ENCODE measurements around the gene PDK4.

DNA sequence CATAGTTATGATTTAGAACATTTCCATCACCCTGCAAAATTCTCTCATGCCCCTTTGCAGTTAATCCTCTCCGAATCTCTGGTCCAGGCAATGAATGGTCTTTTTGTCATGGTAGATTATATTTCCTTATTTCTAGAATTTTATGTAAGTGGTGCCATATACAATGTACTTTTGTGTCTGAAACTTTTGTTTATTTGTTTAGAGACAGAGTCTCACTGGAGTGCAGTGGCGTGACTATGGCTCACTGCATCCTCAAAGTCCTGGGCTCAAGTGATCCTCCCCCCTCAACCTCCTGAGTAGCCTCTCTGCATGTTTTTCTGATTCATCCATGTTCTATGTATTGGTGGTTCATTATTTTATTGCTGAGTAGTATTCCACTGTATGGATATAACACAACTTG lies 23.2 kb upstream of the PDK4 start:
- no peak for TF ChIP-seq FOXP2 (optimal IDR thresholded peaks at IDR 0.05; ENCODE audit: borderline replicate concordance, extremely low read depth, extremely low read length, insufficient read depth)
- no peak for TF ChIP-seq POLR2AphosphoS5 (IDR thresholded peaks at IDR 0.05; ENCODE audit: low read depth, low read length)
- TF ChIP-seq, protein P1, sequence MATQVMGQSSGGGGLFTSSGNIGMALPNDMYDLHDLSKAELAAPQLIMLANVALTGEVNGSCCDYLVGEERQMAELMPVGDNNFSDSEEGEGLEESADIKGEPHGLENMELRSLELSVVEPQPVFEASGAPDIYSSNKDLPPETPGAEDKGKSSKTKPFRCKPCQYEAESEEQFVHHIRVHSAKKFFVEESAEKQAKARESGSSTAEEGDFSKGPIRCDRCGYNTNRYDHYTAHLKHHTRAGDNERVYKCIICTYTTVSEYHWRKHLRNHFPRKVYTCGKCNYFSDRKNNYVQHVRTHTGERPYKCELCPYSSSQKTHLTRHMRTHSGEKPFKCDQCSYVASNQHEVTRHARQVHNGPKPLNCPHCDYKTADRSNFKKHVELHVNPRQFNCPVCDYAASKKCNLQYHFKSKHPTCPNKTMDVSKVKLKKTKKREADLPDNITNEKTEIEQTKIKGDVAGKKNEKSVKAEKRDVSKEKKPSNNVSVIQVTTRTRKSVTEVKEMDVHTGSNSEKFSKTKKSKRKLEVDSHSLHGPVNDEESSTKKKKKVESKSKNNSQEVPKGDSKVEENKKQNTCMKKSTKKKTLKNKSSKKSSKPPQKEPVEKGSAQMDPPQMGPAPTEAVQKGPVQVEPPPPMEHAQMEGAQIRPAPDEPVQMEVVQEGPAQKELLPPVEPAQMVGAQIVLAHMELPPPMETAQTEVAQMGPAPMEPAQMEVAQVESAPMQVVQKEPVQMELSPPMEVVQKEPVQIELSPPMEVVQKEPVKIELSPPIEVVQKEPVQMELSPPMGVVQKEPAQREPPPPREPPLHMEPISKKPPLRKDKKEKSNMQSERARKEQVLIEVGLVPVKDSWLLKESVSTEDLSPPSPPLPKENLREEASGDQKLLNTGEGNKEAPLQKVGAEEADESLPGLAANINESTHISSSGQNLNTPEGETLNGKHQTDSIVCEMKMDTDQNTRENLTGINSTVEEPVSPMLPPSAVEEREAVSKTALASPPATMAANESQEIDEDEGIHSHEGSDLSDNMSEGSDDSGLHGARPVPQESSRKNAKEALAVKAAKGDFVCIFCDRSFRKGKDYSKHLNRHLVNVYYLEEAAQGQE (IDR thresholded peaks at IDR 0.05; ENCODE audit: insufficient read depth in 1 of 2, low read depth in 2 of 2, low read length in 2 of 2), result no peak
